NCI-H345 (cell line): Measurements from ENCODE around the gene PTPRN2.
"Not testable (repeated sequence)": the region's sequence is repeated elsewhere in the genome, so short reads cannot be mapped to it uniquely, and the experiment has no call there.

Experiments
- DNase-seq: peaks from one replicate; lab custom pipeline; 2025; lab: John Stamatoyannopoulos, UW

PTPRN2 gene

DNA sequence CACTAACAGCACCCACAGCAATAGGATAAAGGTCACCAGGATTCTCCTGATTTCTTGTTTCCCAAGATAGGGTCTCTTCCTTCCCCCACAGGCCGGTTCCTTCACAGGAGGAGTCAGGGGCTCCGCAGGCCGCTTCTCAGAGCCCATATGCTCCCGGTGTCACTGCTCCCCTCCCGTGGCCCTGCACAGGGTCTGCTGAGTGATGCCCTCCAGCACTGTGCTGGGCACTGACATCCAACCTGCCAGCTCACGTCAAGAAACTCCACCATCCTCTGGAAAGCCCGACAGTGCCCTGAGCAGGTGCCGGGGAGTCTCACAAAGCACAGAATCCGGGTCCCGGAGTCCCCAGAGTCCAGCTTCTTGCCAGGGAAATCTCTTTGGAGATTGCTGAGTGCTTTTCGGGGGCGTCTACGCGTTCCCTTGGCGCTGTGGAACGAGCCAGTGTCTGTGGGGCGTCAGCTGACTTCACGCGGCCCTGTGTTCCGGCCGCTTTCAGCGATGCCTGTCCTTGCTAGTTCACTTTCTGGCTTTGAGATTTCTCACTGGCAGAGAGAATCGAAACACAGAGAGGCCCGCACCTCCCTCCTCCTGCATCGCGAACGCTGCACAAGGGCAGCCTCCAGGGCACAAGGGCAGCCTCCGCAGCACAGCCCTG, 683.3 kb downstream of the PTPRN2 start:
- no peak for DNase-seq

DNA sequence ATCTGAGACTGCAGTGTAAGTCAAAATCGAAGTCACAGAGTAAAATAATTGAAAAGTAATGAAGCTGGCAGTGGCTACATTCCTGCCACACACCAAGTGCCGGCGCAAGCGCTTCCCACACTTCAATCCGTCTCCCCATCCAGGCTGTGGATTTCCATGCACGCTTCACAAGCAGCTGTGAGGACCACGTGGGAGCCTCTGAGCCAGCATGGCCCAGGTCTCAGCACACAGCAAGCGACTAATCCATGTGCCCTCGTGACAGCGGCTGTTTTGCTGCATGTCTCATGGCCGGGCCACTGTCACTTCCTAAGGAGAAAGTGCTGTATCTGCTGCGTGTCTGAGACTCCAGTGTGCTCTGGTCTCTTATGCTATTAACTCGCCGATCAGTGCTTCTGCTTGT, 683.9 kb downstream of the PTPRN2 start:
- DNase-seq: no peak

DNA sequence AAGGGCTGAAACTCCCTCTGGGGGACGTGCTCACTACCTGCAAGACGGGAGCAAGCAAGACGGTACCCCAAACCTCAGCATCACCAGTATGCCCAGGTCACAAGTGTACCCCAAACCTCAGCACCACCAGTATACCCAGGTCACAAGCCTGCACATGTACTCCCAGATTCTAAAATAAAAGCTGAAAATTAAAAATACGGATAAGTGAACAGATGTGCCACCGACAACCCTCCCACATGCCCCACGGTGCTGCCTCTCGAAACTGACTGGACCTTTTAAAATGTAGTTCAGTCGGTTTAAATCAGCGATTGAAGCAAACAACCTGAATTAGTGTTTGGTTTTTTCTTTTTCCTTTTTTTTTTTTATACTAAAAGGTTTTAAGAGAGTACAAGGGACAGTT, 684.3 kb downstream of the PTPRN2 start:
- no peak for DNase-seq

DNA sequence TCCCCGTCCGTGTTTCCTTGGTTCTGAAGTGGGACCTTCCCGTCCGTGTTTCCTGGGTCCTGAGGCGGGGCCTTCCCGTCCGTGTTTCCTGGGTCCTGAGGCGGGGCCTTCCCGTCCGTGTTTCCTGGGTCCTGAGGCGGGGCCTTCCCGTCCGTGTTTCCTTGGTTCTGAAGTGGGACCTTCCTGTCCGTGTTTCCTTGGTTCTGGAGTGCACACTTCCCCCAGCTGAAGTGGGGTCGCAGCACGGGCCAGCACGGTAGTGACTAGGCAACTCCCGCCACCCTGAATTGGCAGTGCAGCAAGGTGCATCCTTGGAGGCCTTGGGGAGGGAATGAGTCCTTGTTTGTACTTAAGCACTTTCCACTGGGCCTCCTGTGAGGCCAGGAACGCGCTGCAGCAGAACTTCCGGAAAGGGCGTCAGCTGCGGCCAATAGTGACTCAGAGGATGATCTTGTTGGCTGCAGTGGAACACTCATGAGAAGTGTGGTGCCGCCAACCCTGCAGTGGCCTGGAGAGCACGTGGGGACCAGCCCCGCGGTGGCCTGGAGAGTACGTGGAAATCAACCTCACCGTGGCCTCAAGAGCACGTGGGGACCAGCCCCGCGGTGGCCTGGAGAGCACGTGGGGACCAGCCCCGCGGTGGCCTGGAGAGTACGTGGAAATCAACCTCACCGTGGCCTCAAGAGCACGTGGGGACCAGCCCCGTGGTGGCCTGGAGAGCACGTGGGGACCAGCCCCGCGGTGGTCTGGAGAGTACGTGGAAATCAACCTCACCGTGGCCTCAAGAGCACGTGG, 685.6 kb downstream of the PTPRN2 start:
- not testable (repeated sequence) for DNase-seq

DNA sequence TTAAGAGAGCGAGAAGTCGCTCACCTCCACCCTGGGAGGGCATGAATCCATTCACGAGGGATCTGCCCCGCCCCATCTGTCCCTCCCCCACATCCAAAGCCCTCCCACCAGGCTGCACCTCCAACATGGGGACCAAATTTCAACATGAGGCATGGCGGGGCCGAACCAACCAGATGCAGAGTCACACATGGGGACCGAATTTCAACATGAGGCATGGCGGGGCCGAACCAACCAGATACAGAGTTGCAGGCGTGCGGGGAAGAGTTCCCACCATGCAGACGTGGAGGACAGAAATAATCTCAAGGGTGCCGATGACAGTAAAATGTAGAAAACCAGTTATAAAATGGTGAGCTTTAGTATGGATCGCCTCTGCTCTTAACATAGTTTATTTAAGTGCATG, 686.5 kb downstream of the PTPRN2 start:
- DNase-seq: no peak

DNA sequence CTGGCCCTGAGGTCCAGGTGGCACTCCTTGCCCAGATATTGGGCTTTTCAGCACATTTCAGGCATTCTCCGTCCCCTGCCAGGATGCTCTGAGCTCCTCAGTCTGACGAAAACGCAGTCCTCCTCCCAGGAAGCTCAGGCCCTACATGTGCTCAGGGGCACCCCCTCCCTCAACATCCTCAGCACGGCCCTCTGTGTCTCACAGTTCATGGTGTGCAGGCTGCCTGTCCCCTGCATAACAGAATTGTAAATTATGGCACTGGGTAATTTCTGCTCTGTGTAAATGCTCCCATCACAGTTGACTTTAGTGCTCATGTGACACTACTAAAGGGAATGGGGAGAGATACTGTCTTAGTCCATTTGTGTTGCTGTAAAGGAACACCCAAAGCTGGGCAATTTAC, 687.1 kb downstream of the PTPRN2 start:
- no peak for DNase-seq

DNA sequence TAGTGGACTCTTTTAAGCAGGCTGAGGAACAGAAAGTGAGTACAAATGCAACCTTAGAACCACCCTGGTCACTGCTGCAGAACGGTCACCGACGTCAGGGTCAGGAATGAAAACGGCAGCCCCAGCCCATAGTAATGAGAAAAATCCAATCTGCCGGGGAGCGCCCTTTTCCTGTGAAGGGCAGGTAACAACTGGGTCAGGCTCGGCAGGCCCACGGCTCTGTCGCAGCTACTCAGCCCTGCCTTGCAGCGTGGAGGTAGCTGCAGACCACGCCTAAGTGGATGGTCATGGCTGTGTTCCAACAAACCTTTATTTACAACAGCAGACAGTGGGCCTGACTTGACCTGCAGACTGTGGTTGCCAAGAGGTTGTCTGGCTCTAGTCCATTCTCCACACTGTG, 687.6 kb downstream of the PTPRN2 start:
- peak; percentile 22 for DNase-seq

DNA sequence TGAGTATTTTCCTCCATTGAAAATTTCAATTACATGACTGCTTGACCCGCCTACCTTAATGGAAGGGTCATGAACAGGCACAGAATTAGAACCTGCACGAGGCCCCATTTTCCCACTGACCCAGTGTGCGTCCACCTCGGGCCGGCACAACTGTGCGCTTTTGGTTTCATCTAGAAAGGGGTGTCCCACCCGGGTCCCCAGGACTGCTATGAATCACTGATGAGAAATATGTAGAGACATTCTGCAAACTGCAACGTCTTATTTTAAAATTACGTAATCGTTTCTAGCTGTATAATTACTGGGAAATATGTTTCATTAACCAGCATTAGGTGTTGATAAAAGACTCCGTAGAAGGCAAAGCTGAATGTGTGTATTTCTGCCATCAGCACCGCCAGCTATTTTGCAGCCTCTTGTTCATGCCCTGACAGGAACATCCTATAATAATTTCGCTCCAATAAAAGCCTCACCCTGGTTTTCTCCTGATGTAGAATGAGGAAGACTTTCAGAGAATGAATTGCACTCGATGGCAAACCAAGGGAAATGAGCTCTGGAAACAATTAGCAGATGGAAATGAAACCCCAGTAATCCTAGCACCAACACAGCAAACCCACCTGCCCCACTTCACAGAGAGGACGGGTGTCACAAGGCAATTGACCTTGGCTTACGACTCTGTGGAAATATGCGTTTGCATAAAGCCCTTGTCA, 688.7 kb downstream of the PTPRN2 start:
- no peak for DNase-seq

DNA sequence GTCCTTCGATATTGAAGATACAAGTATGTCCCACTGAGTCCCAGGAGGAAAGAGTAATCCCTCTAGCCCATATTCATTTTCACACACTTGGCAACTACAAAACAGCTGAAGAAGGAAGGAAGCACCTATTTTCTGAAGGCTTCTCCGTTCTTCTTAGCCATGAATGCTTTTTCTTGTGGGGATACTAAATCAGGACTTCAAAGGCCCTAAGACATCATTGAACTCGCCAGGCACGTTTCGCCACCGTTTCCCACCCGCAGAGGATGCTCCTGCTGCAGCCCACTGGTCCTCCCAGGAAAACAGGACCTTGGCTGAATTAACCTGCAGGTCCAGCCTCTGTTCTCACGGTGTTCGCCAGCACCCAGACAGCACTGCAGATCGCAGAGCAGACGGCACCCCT, 689.4 kb downstream of the PTPRN2 start:
- DNase-seq: no peak

DNA sequence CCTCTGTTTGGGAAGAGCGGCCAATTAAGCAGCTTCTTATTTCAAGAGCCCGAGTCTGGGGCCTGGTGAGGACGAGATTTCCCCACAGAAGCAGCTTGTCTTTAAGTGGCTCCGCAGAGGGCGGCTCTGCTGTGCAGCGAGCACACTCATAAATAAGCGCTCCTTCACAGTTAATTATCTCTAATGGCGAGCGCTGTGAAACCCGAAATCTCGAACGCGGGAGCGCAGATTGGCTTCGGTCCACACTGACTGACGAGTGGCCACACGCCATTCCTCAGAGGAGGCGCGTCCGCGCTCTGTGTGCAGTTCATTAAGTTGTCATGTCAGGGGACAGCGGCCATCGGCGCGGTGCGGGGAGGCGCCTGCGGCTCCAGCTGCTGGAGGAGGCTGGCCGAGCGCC, 689.9 kb downstream of the PTPRN2 start:
- no peak for DNase-seq

DNA sequence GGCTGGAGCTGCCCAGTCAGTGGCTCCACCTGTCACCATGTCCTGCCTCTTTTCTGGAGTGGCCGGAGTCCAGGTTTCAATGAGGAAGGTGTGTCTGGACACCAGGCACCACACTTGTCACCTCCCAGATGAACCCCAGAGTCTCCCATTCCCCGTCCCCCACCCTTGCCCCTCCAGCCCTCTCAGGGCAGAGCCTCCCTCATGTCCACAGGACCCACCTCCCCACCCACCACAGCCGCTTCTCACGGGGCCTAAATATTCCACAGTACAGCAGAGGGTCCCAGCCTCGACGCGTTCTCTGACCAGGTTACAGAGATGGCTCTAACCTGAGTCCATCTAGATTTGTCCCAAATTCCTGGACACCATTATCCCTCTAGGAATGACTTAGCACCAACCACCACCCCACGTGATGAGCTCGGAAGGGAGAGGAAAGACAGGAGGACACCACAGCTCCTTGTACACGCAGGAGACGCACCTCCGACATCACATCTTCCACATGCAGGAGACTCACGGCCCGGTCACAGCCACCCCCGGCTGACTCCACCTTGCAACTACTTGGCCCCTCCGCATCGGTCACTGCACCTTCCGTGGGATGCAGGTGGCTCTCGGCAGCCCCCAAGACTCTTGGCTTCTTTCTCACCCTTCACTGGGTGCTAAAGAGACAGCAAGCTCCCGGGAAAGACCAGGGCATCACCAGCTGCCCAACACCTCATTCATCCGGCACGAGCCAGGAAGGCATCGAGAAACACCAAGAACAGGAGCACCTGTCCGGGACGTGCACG, 690.7 kb downstream of the PTPRN2 start:
- no peak for DNase-seq

DNA sequence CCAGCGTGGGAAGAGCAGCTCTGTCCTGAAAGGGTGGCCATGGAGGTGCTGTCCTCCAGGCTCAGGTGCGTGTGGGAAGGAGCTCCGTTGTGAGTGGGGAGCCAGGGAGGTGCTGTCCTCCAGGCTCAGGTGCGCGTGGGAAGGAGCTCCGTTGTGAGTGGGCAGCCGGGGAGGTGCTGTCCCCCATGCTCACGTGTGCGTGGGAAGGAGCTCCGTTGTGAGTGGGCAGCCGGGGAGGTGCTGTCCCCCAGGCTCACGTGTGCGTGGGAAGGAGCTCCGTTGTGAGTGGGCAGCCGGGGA, 691.3 kb downstream of the PTPRN2 start:
- DNase-seq: not testable (repeated sequence)

DNA sequence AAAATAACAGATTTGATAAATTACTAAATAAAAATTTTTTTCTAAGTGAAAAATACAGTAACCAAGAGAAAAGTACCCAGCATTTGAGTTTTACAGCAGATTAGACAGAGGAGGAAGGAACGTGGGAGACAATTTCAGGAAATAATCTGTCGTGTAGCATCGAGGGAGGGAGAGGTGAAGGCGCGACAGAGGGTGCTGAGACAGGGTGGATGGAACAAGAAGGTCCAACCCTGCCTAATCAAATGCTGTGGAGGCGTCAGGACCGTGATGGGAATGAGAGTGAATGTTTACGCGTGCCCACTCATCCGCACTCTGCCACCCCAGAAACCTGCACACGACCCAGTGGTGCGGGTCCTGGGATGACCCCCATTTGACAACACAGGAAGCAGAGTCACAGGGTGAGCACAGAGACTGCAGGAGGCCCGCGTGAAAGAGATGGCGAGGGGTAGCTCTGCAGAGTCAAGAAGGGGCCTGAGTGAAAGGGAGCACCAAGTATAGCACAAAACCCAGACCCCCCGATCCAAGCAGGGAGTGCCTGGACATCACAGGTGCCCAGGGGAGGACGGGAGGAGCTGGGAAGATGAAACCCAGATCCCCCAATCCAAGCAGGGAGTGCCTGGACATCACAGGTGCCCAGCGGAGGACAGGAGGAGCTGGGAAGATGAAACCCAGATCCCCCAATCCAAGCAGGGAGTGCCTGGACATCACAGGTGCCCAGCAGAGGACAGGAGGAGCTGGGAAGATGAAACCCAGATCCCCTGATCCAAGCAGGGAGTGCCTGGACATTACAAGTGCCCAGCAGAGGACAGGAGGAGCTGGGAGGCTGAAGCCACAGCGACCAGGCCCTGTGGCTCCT, 691.9 kb downstream of the PTPRN2 start:
- no peak for DNase-seq

DNA sequence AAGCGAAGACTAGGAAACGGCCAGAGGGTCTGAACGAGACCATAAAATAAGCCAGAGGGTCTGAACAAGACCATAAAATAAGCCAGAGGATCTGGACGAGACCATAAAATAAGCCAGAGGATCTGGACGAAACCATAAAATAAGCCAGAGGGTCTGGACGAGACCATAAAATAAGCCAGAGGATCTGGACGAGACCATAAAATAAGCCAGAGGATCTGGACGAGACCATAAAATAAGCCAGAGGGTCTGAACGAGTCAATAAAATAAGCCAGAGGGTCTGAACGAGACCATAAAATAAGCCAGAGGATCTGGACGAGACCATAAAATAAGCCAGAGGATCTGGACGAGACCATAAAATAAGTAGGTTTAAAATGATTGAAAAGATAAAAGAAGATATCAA, 692.5 kb downstream of the PTPRN2 start:
- DNase-seq: not testable (repeated sequence)

DNA sequence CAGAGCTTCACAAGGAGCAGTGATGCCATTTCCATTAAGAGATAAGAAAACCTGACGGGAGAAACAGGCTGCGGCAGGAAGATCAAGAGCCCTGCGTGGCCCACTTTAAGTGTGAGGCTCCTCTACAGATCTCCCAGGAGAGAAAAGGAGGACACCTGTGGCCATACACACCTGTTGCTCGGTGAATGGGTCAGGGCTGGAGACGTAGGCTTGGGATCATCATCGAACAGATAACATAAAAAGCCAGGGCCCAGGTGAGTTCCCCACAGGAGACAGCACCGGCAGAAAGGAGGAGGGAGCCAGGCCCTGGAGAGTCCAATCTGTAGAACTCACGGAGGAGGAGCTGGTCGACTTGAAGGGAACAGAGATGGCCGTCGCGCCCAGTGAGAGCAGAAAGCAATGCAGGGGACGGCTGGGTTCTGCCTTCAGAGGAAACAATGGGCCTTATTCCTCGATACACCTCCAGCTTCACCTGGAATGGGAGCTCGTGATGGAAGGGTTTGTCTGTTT, 694.0 kb downstream of the PTPRN2 start:
- DNase-seq: no peak

DNA sequence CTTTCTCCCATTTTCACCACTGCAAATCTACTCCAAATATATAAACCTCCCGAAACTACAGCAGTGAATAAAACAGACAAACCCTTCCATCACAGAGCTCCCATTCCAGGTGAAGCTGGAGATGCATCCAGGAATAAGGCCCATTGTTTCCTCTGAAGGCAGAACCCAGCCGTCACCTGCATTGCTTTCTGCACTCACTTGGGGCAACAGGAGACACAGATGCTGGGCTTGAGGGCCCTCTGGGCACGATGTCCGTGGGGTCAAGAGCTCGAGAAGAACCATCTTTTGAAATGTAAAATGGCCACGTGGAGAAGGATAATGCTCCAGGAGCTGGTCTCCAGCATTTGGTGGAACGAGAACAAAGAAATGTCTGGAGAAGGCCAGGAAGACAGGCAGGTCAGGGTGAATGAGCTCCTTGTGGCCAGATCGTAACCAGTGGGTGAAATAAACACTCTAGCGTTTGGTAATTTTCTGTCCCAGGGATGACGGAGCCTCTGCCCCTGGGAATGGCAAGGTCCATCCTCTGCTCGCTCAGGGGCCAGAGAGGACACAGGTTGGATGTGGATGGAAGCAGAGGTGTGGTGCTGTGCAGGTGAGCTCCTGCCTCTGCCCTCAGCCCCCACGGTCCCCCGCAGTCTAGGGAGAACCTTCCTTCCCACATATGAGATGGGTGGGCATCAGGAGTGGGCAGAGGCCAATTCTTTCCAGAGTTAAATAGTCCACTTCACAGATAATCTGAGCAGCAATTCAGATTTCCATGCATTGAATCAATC, 694.7 kb downstream of the PTPRN2 start:
- no peak for DNase-seq

DNA sequence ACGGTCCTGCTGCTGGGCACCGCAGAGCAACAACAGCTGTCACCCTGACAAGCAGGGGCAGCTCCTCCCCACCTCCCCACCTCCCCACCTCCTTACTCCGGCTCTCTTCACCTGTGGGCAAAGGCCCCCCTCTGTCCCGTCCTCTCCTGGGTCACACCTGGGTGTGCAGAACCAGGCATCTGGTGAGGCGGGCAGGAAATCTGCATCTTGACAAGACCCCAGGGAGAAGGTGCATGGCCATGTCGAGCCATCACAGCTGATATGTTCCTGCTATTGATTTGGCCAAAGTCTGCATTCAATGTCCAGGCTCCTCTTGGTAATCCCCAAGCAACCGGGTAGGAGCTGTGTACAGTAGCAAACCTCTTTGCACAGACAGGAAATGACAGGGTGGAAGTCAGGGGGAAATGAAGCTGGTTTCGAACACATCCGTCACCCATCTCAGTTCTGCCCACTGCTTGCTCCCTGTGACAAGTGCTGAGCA, 696.7 kb downstream of the PTPRN2 start:
- no peak for DNase-seq

DNA sequence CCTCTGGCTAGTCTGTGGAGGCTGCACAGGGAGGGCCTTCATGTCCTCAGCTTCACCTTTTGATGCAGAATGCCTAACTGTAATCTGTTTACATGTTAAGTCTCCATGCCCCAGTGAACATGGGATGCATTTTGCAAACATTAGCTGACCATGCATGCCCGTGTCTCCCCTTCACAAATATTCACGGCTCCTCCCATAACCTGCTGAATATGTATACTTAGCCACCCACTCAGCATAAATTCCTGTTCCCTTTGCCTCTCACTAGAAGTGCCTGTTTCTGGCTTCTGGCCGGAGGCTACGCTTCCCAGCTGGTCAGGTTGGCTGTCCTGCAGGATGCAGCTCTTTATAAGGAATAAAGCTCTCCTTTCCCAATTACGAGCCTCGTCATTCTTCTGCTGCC, 698.1 kb downstream of the PTPRN2 start:
- peak; percentile 38 for DNase-seq

DNA sequence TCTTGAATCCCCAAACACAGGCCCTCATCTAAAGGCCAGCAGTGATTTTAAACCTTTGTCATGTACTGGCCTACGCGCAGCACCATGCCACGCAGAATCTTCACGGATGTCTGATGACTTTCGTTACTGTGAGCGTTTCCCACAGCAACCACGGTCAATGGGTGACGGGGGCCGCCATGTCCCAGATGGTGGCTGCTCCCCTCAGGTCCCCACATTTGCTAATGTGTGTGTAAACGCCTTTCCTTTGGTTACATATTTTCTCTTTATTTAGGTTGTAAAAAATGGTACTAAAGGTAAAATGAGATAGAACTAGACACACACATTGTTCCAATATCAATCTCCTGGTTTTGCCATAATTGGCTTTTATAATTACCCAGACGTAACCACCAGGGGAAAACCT, 699.0 kb downstream of the PTPRN2 start:
- no peak for DNase-seq

DNA sequence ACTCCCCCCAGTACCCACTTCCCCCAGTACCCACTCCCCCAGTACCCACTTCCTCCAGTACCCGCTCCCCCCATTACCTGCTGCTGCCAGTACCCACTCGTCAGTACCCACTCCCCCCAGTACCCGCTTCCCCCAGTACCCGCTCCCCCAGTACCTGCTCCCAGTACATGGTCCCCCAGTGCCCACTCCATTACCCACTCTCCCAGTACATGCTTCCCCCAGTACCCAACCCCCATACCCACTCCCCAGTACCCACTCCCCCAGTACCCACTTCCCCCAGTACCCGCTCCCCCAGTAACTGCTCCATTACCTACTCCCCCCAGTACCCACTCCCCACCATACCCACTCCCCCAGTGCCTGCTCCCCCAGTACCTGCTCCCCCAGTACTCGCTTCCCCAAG, 700.2 kb downstream of the PTPRN2 start:
- DNase-seq: no peak
